Stimulated activated CD4-positive, alpha-beta T cell treated with anti-CD3 and anti-CD28 coated beads, Interleukin-15, amount 100 ng/mL, for 1 hour (primary cell): ENCODE measurements around the gene PRRX1.

Experiments
- DNase-seq, 2 donors: peaks; one replicate each; pipeline ENCODE4 v3.0.0-alpha.2; 2020; ENCODE audit warnings: low read depth in 1 of 2, low spot score in 1 of 2

The PRRX1 gene

DNA sequence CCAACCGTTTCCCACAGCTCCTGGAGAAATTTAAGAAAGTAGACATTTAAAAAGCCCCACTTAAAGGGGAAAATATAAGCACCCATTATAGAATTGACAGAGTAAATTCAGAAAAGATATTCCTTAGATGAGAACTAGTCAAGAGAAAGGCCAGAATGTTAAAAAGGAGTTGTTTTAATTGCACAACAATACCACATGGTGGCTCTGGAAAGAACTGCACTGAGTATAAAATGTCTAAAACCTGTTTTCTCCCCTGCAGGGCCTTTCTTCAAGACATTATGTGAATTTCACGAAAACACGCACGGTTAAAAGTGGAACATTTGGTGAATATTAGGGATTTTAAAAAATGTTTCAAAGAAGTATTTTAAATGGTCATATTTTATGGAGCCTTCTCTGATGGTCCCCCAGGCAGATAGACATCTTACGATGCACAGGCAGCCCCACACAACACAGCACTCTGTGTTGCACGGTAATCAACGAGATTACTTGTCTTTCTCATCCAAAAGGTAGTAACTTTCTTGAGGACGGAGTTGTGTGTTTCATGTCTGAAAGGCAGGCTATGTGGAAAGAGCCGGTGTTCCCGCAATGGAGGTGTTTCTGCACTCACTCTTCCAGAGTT lies 101.9 kb downstream of the PRRX1 start:
- no peak for DNase-seq

DNA sequence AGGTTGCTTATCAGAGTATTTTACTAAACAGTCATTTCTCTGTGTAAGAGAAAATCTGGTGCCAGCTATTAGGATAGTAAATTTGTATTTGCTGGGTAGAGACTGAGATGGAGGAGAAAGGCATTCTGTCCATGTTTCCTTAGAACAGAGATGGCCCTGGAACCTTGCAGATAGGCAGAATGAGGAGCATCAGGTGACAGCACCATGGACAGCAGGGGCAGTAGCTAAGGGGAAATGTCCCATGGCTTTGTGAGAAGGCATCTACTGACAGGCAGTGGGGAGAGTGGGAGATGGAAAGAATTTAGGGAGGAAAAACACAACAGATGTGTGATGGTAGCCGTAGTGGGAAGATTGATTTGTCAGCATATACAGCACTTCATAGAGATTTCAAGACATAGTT lies 105.0 kb downstream of the PRRX1 start:
- no peak for DNase-seq

DNA sequence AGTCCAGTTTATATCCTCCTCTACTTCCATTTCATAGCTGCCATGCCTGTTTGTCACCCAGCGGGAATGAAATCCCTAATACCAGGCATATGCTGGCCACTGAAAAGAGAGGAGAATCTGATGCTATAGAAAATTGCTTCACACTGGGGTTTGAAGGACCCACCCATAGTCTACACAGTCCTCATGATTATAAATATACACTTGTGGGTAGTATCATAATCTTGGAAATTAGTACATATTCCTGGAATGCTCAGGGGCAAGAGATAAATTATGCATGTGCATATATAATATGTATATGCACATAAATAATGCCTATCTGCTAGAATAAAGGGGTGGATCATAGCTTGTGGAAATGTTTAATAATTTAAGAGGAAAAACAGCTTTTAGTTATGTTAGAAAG lies 105.8 kb downstream of the PRRX1 start:
- DNase-seq, result no peak

DNA sequence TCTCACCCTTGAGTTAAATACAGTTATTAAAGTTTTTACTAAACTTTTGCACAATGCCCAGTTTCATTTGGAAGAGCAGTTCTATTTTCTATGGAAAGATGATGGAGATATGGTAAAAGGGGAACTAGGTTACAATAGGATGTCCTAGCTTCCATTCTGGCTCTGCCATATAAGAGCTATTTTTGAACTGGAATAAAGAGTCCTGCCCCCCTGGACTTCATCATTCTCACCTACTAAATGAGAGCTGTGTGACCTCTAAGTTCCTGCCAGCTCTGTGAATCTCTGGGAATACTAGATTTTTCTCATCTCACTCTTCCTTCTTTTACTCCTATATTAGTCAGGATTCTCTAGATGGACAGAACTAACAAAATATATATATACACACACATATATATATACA lies 106.3 kb downstream of the PRRX1 start:
- DNase-seq, result no peak

DNA sequence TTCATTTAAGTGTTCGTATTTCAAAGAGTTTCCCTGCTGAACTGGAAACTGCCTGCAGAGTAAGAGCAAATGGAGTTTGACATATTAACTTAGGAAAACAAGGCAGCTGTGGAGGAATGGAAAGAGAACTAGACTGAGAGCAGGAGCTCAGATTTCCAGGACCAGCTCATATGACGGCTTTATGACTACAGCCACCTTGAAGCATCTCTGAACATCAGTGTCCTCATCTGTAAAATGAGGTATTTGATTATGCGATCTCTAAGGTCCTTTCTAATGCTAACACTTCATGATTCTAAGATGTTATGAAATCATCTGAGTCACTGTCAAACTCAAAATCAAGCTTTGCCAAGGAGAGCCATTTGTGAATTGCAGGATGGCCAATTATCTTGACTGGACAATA lies 112.3 kb downstream of the PRRX1 start:
- no peak for DNase-seq

- no peak for DNase-seq
Measured at GRCh38 chr1:170776777-170777176, 112.8 kb downstream of the PRRX1 start.
